HFFc6 (cell line): Measurements from ENCODE around the gene LSM14A. TPM values are rescaled to one million over a fixed set of nuclear protein-coding genes. Genes with fewer than 3 reads are reported as not detected.
A peak's percentile ranks its signal among the peaks of the same experiment; 100 is the strongest.

Experiments used
- DNase-seq: peaks from one replicate; pipeline ENCODE4 v3.0.0-alpha.2; 2018
- H3K27ac Mint-ChIP-seq: 2 replicates; pipeline ENCODE4 v1.8.0; 2020; ENCODE audit warnings: mild to moderate bottlenecking, mixed read lengths
- H3K27me3 Mint-ChIP-seq: 2 replicates; pipeline ENCODE4 v1.8.0; 2021; ENCODE audit warnings: mild to moderate bottlenecking, moderate library complexity, mixed read lengths; ENCODE audit not compliant: insufficient read depth
- H3K36me3 Mint-ChIP-seq: 2 replicates; pipeline ENCODE4 v1.8.0; 2021; ENCODE audit warnings: low read depth, mixed read lengths
- H3K4me1 Mint-ChIP-seq: 2 replicates; pipeline ENCODE4 v1.8.0; 2020; ENCODE audit warnings: low read depth, mixed read lengths
- H3K4me3 Mint-ChIP-seq: 2 replicates; pipeline ENCODE4 v1.8.0; 2020; ENCODE audit warnings: mild to moderate bottlenecking, moderate library complexity, mixed read lengths
- H3K9me3 Mint-ChIP-seq: 2 replicates; pipeline ENCODE4 v1.8.0; 2020; ENCODE audit warnings: mild to moderate bottlenecking, mixed read lengths
- total RNA-seq, 6 experiments: library from RNA; stranded (reverse); fragmentation: NEBNext Ultra II Directional; extraction: Animal tissue kit (Norgen Biotek cat#: 25700); gene quantifications; 2 replicates in 1 of 6; 3 replicates in 5 of 6; pipeline ENCODE4 v1.2.3, GENCODE V29; 2021
- TF ChIP-seq, protein P1 (sequence below): fragments of 200-600 bp; sonication (generic); IDR thresholded peaks from 2 replicates; pipeline ENCODE4 v1.5.0; 2021; ENCODE audit warnings: antibody characterized with exemption, mild to moderate bottlenecking

Gene LSM14A
- total RNA-seq, 6 experiments from 2014 or later = 66.5 to 92.9 (median 87.0) TPM

GRCh38 chr19:34229721-34230120 is 57.4 kb downstream of the LSM14A start:
- H3K4me3 Mint-ChIP-seq = no peak overlapping the region
- peaks cover 4% of the 10 kb centered on the region; the same call in 1 of the 2 replicates for H3K27me3 Mint-ChIP-seq
- no peak for DNase-seq
- H3K36me3 Mint-ChIP-seq = peaks cover 38% of the 10 kb centered on the region
- TF ChIP-seq, protein P1, sequence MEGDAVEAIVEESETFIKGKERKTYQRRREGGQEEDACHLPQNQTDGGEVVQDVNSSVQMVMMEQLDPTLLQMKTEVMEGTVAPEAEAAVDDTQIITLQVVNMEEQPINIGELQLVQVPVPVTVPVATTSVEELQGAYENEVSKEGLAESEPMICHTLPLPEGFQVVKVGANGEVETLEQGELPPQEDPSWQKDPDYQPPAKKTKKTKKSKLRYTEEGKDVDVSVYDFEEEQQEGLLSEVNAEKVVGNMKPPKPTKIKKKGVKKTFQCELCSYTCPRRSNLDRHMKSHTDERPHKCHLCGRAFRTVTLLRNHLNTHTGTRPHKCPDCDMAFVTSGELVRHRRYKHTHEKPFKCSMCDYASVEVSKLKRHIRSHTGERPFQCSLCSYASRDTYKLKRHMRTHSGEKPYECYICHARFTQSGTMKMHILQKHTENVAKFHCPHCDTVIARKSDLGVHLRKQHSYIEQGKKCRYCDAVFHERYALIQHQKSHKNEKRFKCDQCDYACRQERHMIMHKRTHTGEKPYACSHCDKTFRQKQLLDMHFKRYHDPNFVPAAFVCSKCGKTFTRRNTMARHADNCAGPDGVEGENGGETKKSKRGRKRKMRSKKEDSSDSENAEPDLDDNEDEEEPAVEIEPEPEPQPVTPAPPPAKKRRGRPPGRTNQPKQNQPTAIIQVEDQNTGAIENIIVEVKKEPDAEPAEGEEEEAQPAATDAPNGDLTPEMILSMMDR = no peak
- H3K27ac Mint-ChIP-seq = no peak overlapping the region
- H3K4me1 Mint-ChIP-seq = peaks cover 81% of the 10 kb centered on the region
- no peaks in the 10 kb centered on the region for H3K9me3 Mint-ChIP-seq

DNA sequence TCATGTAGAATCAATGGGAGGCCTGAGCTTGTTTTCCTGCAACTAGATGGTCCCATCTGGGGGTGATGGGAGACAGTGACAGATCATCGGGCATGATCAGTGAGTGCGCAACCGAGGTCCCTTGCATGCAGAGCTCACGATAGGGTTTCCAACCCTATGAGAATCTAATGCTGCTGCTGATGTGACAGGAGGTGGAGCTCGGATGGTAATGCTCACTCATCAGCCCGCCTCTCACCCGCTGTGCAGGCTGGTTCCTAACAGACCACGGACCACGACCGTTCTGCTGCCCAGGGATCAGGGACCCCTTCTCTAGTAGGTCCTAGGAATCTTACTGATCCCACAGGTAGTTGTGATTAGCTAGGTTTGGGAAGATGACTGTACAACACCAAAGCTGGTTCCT is 58.5 kb downstream of the LSM14A start:
- DNase-seq = no peak
- peaks cover 5% of the 10 kb centered on the region for H3K27me3 Mint-ChIP-seq
- no peaks in the 10 kb centered on the region for H3K9me3 Mint-ChIP-seq
- peaks cover 75% of the 10 kb centered on the region for H3K4me1 Mint-ChIP-seq
- H3K36me3 Mint-ChIP-seq = peaks cover 40% of the 10 kb centered on the region
- H3K27ac Mint-ChIP-seq = no peak overlapping the region
- H3K4me3 Mint-ChIP-seq = no peak overlapping the region
- TF ChIP-seq, protein P1 = no peak

DNA sequence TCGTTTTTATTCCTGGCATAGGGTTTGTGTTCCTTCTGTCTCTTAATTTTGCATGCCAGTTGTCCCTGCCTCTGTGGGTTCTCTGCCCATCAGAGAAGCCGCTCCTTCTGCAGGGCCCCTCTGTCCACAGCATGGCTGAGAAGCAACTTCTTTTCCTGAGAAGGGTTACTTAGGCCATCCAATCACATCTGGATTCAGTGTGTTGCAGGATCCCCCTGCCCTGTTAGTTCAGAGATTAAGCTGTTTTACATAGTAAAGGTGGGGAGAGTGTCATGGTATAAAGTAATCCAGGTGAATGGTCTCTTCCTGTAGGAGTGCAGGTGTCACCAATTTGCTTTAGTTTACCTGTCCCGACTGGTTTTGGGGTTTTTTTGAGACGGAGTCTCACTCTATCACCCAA is 59.1 kb downstream of the LSM14A start:
- peaks cover 75% of the 10 kb centered on the region for H3K4me1 Mint-ChIP-seq
- H3K9me3 Mint-ChIP-seq = no peaks in the 10 kb centered on the region
- no peak overlapping the region for H3K4me3 Mint-ChIP-seq
- no peak for DNase-seq
- peaks cover 5% of the 10 kb centered on the region for H3K27me3 Mint-ChIP-seq
- TF ChIP-seq, protein P1 = no peak
- H3K27ac Mint-ChIP-seq = no peak overlapping the region; the same call in 1 of the 2 replicates
- peaks cover 45% of the 10 kb centered on the region for H3K36me3 Mint-ChIP-seq

GRCh38 chr19:34232566-34233481 is 60.5 kb downstream of the LSM14A start:
- H3K4me1 Mint-ChIP-seq = peaks cover 75% of the 10 kb centered on the region
- peak; percentile 96 for DNase-seq
- TF ChIP-seq, protein P1 = no peak
- peak overlapping the region; percentile 70 for H3K4me3 Mint-ChIP-seq
- H3K9me3 Mint-ChIP-seq = no peaks in the 10 kb centered on the region
- peaks cover 5% of the 10 kb centered on the region for H3K27me3 Mint-ChIP-seq
- H3K36me3 Mint-ChIP-seq = peaks cover 39% of the 10 kb centered on the region
- H3K27ac Mint-ChIP-seq = peak overlapping the region; percentile 93

DNA sequence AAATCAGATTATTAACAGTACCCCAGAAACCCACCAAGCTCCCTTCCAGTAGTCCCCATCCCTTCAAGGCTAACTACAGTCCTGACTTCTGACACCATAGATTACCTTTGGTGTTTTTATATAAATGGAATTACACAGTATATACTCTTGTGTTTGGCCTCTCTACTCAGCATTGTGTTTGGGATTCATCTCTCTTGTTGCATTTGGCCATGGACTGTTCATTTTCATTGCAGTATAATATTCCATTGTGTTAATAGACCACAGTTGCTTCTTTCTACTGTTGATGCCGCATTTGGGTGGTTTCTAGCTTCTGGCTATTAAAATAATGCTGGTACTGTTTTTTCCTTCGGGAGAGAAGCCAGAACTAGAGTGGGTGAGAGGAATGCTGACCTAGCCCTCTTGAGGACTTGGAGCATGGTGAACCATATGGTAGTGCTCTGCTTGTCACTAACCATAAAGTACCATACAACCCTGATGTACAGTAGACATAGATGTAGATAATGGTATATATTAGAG is 63.2 kb downstream of the LSM14A start:
- Mint-ChIP-seq H3K27me3 (peaks cover 3% of the 10 kb centered on the region), H3K9me3 (no peaks in the 10 kb centered on the region), H3K4me3 (no peak overlapping the region; the same call in 1 of the 2 replicates), H3K27ac (no peak overlapping the region), H3K36me3 (peaks cover 19% of the 10 kb centered on the region), H3K4me1 (peaks cover 53% of the 10 kb centered on the region)
- TF ChIP-seq, protein P1 = no peak
- DNase-seq = no peak
